Measurements from ENCODE around the gene TPH1.
"Not testable (repeated sequence)": the region's sequence is repeated elsewhere in the genome, so short reads cannot be mapped to it uniquely, and the experiment has no call there.

Gene TPH1

DNA sequence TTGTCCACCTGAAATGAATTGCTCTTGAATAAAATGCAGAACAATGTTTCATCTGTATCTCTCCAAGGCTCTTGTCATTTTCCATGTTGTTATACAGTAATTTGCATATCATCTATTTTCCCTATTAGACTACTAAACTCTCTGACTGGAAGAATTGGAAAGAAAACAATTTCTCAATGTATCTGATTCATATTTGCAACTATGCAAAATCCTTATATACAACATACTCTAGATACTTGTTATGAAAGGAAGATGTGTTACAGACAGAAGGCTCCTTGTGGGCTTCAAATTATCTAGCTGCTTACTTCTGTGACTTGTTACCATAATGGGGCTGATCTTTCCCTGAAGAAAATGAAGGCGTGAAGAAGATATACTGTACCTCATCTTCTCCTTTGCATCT, 23.6 kb downstream of the TPH1 start:
- no peak for DNase-seq (ENCODE audit: low read depth)

DNA sequence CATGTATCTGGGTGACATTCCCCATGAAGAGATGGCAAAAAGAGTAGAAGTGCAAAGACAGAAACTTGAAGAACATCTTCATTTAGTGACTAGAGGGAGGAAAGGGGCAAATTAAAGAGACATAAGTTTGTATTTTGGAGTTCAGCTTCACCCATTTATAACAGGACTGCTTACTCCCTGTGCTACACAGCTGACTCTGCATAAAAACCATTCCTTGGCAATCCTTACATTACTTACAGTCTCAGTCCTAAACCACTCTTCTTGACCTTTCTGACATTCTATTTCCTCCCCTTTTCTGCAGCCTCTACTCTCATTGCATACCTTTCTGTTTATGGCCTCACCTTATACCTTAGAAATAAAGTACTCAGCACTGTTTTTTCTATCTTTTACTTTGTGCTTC, 26.4 kb downstream of the TPH1 start:
- no peak for DNase-seq (ENCODE audit: low read depth)

DNA sequence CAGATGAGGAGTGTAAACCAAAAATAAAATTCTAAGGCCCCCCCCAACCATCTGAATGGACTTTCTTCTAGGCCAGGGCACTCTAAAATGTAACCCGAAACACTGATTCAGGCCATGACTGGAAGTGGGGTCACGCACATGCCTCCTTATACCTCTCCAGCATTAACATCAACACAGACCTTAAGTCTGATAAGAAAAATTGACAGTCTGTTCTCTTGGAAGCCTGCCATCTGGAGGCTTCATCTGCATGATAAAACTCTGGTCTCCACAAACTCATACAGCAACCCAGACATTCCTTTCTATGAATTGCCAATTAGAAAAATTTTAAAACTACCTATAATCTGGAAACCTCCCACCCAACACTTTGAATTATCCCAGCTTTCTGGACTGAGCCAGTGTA, 29.3 kb downstream of the TPH1 start:
- DNase-seq (ENCODE audit: low read depth) = peak; percentile 33

DNA sequence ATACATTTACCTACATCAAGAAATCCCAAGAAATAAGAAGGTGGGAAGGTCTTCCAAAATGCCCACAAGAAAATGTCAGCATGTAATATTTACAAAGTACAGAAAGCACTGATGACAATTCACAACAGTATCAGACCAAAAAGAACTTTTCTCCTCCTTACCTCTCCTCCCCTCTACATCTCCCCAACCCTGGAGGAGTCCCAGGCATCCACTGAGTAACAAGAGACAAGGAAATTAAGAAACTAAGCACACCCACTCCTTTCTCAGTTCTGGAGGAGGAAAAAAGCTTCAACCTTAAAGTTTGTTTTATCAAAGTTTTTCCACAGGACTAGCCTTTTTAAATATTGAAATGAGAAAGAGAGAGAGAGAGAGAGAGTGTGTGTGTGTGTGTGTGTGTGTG, 31.2 kb downstream of the TPH1 start:
- no peak for DNase-seq (ENCODE audit: low read depth)

DNA sequence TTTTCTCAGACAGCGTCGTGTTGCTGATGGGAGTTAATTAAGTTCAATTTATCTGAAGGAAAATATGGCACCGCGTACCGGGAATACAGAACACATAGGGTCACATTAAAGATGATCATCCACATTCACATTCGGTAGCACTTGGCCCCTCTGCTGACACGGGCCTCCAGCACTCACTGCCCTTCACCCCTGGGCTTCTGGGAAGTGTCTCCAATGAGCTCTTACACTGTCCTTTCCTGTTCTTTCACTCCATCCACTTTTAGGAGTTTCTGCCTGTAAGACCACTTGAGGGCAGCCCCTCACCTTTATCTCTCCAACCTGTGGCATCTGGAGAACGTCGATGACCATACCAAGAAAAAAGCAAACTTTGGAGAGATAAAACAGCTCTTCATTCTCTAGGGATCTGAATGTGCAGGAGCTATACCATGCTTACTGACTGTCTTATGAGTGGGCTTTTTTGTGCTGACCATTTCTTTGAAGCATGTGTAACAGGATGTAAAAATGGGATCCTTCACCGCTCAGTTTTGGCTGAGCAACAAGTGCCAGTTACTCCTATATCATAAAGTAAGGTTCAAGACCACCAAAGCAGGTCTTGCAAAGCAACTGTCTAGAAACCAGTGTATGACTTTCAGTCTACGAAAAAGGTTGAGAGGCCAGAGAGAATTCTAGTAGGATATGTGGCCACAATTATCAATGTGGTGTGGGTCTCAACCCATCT, 32.1 kb downstream of the TPH1 start:
- DNase-seq (ENCODE audit: low read depth) = peak; percentile 5

DNA sequence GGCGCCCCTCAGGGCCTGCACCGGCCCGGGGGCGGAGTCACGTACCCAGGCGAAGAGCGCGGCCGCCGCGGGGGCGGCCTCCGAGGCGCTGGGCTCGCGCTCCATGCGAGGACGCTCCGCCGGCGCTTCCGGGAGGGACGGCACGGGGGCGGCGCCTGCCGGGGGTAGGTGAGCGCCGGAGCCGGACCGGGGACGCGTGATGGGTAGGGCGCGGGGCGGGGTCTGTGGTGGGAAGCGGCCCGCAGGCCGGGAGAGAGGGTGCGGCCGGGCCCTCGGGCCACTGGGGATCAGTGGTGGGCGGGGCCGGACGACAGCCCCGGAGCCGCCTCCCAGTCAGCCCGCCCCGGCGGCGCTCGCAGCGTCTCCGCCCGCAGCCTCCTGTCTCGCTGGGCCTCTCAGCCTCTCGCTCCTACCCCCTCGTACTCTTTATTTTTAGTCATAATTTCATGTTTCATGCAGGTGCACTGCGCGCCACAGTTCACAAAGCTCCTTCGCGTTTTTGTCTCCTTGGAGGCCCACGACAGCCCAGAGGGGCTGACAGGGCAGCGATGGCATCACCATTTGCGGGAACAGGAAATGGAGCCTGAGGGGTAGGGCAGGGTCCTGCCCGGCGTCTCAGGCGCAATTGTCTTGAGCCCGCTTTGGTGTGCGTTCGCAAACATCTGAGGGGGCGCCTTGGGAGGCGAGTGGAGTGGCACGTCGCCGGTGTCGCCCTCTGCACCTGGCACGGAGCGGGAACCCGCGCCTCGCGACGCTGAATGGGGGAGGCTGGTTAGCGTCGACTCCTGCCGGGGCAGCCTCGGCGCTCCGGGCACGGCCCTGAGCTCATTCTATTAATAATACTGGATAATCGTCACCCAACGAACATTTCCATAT, 32.9 kb downstream of the TPH1 start, which contains the start of gene SERGEF:
TSS of gene SERGEF (minus strand) at position 142 of the 876 bp plus-strand sequence. CDS start at position 105, 37 bp downstream.
- peak; percentile 85 for DNase-seq (ENCODE audit: low read depth)

DNA sequence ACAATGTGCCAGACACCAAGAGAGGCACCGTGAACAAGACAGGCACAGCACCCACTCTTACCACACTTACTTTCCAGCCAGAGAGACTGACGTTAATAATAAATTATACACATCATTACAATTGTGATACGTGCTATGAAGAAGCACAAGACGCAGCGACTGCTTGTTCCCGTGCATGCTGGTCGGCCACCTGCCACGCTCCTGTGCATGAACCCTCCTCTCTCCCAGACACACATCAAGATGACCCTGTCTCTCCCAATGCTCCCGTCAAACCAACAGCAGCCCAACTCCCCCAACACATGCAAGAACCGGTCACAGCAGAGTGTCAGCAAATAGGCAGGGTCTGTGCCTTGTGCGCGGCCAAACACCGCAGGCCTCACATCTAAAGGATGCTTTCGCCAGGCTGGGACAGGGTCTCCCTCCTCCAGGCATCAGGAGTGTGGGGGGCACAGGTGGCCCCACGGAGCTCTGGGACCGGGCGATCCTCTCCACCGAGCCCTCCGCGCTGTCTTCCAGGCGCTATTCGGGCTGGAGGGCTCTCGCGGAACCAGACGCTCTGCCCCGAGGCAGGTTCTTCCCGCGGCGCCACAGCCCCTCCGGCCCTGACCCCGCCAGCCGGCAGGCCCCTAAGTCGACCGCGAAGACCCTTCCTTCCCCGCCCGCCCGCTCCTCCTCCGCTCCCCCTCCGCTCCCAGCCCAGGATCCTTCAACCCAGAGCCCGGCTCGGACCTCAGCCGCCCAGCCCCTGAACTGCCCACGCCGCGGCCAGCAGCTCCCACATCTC, 33.8 kb downstream of the TPH1 start:
- DNase-seq (ENCODE audit: low read depth) = peak; percentile 9

DNA sequence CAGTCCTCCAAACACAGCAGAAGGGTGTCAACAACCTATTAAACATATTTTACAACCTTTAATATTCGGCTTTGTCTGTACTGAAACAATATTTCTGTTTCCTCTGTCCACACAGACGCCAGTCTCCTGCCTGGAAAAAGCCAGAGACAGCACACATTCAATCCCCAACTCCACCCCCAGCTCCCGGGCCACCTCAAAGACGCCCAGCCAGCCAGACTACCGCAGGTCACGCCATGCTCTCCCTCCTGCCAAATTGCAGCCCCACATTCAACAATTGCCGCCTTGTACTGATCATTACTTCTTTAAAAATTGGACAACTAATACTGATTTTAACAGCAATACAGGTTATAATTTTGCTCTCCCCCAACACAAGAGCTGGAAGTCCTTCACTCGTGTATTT, 34.4 kb downstream of the TPH1 start:
- DNase-seq (ENCODE audit: low read depth) = no peak

DNA sequence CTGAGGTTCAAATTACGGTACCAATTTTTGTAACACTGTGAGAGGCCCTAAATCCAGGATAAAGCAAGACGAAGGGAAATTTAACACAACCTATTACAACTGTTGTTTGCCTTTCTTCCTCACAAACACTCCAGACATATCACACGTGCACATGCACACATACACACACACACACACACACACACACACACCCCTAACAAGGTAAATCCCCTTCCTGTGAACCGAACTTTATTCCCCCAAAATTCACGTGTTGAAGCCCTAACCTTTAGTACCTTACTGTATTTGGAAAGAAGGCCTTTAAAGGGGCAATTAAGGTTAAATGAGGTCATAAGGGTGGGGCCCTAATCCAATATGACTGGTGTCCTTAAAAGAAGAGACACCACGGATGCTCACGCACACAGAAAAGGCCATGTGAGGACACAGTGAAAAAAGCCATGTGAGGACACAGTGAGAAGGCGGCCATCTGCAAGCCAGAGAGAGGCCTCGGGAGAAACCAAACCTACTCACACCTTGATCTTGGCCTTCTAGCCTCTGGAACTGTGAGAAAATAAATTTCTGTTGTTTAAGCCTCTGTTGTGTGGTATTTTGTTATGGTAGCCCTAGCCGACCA, 35.0 kb downstream of the TPH1 start:
- no peak for DNase-seq (ENCODE audit: low read depth)

DNA sequence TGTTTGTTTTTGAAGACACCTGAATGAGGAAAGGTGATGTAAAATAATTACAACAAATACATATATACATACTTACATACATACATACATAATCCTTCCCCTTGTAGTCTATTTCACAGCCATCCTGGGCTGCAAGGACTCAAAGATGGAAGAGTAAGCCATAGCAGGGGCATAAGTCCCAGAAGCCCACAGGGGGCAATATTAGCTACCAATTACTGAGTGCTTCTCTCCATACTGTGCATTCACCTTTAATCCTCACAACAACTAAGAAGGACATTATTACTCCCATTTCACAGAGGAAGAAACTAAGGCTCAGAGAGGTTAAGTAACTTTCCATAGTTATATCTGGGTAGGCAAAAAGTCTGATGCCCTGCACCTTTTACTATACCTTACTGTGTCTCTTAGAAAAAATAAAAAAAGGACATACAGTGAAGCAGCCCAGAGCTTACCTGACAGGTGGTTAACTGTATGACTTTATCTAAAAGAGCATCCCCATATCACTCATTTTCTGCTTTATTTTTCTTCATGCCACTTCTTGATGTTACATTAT, 35.9 kb downstream of the TPH1 start:
- DNase-seq (ENCODE audit: low read depth) = no peak

DNA sequence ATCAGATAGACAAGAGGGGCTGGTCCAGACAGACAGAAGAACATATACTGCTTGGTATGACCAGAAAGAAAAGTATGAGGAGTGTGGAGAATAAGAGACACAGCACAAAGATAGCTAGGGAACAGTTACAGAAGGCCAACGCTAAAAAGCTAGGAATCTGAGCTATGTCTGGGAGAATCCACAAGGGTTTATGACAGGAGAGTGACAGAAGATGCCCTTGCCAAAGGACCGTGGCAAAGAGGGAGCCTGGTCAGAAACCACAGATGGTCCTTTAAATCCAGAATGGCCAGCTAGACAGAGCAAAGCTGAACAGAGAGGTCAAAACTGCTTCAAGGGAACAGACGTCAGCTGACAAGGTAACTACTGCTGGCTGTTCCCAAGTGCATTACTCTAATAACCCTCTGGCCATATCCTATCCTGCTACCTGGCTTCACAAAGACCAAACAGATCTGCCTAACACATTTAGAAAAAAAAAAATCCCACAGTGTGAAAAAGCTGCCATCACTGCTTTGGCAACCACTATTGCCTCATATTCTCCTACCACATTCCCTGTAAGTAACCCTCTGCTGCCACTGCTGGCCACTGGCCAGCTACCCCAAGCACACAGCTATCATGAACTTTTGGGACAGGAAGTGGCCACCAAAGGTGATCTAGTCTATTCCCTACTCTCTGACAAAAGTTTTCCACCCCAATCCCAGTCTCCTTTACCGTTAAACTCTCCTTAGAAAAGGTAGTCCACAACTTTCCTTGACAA, 40.5 kb downstream of the TPH1 start:
- DNase-seq (ENCODE audit: low read depth) = peak; percentile 41

DNA sequence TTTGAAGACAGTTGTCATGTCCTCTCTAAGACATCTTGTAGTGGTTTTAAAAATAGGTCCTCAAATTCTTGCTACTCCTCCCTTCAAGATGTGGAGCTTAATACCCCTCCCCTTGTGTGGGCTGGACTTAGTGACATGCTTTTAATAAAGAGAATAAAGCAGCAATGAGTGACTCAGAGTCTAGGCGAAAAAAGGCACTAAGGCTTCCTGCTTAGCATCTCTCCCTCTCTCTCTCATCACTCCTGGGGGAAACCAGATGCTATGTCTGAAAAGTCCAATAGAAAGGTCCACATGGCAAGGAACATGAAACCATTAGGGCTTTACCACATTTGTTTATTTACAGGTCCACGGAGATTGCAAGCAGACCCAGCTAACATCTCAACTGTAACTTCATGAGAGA, 44.9 kb downstream of the TPH1 start:
- DNase-seq (ENCODE audit: low read depth) = no peak

DNA sequence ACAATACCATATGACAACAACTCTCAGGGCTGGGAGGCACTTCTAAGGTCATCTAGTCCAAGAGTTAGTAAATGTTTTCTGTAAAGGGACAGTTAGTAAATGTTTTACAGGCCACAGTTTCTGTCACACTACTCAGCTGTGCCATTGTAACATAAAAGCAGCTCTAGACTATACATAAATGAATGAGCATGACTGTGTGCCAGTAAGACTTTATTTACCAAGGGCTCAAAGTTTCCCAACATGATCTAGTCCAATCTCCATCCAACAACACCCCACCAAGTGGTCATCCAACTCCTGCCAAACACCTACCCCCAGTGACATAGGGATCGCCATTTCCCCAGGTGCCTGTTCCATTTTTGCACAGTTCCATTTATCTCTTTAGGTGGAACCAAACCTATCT, 45.3 kb downstream of the TPH1 start:
- DNase-seq (ENCODE audit: low read depth) = no peak

DNA sequence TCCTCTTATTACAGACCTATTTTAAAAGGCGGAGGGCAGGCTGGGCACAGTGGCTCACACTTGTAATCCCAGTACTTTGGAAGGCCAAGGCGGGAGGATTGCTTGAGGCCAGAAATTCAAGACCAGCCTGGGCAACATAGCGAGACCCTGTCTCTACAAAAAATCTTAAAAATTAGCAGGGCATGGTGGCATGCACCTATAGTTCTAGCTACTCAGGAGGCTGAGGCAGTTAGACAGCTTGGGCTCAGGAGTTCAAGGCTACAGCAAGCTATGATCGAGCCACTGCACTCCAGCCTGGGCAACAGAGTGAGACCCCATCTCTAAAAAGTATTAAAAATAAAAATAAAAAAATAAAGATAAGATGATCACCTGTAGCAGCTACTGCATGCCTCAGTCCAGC, 45.9 kb downstream of the TPH1 start:
- DNase-seq (ENCODE audit: low read depth) = not testable (repeated sequence)

All from amniotic epithelial cell (primary cell).